NB4 (cell line): ENCODE measurements around the gene MINDY1.

ENCODE experiments used
- TF ChIP-seq, protein P1 (sequence below): IDR thresholded peaks from one replicate; pipeline ENCODE4 v1.5.1; 2012; ENCODE audit warnings: low read depth, low read length
- TF ChIP-seq, protein P2 (sequence below): IDR thresholded peaks from 2 replicates; pipeline ENCODE4 v1.6.1; 2011; ENCODE audit warnings: low read depth, low read length

DNA sequence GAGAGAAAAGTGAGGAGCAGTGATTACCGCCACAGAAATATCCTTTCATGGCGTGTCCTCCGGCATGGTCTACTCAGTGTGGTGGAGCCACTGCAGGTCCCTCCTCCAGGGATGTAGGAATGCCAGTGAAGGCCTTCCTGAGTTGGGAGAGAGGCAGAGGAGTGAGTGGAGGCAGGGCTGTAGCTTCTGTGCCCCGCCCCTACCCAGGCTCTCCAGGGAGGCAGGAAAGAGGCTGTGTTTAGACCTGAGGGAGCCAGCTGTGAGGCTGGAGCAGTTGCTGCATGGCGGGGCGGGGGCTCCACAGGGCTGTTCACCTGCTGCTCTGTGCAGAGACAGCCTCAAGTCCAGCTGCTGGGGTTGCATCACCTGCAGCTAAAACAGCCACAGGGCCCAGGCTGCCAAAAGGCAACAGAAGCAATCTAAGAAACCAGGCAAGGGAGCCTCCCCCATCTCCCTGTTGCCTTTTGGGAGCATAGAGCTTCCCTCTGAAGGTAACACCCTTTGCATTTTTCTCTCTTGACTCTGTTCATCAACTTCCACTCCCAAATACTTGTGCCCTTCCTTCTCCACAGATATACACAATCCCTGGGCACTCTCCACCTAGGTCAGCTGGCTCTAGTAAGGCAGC, 25.4 kb downstream of the MINDY1 start:
- TF ChIP-seq, protein P1, sequence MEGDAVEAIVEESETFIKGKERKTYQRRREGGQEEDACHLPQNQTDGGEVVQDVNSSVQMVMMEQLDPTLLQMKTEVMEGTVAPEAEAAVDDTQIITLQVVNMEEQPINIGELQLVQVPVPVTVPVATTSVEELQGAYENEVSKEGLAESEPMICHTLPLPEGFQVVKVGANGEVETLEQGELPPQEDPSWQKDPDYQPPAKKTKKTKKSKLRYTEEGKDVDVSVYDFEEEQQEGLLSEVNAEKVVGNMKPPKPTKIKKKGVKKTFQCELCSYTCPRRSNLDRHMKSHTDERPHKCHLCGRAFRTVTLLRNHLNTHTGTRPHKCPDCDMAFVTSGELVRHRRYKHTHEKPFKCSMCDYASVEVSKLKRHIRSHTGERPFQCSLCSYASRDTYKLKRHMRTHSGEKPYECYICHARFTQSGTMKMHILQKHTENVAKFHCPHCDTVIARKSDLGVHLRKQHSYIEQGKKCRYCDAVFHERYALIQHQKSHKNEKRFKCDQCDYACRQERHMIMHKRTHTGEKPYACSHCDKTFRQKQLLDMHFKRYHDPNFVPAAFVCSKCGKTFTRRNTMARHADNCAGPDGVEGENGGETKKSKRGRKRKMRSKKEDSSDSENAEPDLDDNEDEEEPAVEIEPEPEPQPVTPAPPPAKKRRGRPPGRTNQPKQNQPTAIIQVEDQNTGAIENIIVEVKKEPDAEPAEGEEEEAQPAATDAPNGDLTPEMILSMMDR, result no peak
- TF ChIP-seq, protein P2, sequence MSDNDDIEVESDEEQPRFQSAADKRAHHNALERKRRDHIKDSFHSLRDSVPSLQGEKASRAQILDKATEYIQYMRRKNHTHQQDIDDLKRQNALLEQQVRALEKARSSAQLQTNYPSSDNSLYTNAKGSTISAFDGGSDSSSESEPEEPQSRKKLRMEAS, result no peak
